ENCODE results near the gene TDRD10. TPM values are rescaled to one million over a fixed set of nuclear protein-coding genes. Genes with fewer than 3 reads are reported as not detected.

The TDRD10 gene, protein sequence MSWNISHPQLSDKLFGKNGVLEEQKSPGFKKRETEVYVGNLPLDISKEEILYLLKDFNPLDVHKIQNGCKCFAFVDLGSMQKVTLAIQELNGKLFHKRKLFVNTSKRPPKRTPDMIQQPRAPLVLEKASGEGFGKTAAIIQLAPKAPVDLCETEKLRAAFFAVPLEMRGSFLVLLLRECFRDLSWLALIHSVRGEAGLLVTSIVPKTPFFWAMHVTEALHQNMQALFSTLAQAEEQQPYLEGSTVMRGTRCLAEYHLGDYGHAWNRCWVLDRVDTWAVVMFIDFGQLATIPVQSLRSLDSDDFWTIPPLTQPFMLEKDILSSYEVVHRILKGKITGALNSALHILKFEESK
- total RNA-seq = 2.9 and 4.8 TPM in 2 replicates

DNA sequence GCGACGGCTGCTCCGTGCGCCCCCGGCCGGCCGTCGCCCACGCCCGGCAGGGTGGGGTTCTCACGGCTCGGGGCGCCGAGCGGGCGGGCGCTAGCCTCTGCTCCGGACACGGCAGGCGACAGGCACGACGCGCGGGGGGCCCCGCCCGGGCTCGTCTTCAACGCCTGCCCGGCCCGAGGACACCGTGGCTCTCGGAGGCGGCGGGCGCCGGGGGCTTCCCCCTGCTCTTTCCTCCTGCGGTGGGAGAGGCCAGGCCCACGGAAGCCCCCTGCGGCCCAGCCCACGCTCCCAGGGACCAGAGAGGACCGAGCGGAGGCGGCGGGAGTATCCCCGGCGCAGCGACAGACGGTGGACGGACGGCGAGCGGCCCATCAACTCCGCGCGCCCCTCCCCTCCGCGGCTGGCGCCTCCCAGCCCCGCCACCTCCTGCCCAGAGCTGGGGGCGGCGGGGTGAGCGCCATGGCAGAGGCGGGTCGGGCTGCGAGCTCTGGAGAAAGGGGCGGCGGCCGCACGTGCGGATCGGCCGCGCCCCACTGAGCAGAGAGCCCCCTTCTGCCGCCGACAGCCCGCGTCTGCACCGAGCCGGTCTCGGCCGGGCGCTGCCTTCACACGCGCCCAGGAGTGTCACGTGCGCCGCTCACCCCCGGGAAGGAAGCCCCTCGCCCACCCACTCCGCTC is at the start of gene TDRD10, which contains the start of gene SHE:
TDRD10 (plus strand) TSS at position 154 of the 678 bp plus-strand sequence. CDS start 4,685 bp downstream, outside the sequence.
SHE (minus strand) TSS at position 347 of the 678 bp plus-strand sequence. CDS start 386 bp downstream, outside the sequence.

DNA sequence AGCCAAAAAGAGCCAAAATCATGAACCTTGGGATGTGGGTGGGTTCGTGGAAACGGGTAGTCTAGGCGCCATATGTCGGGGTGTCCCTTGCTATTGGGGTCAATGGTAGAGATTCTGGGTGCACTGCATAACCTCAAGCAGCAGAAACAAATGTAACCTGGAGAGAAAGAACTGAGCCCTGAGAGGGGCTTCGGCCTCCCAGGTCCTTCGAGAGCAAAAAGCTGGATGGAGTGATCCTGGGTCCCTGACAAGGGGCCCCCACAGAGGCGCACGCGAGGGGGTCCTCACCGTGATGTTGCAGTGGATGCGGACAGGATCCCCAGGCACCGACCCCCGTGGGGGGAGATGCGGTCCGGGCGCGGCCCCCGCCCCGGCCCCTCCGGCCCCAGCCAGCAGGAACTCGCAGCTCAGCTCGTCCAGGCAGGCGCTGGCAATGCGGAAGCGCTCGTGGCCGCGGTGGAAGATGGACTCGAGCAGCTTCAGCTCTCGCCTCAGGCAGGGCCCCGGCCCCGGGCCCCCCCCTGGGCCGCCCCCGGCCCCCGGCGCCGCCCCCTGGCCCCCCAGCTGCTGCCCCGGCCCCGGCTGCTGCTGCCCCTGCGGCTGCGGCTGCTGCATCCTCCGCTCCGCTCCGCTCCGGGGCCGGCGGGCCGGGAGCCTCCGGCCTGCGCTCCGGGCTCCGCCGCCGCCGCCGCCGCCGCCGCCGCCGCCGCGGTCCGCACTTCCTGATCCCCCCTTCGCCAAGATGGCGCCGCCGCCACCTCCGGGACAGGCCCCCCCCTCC is 56.1 kb downstream of the TDRD10 start, which contains the start of gene UBE2Q1:
UBE2Q1 (minus strand) TSS at position 724 of the 781 bp plus-strand sequence; CDS start at position 615, 109 bp downstream.

DNA sequence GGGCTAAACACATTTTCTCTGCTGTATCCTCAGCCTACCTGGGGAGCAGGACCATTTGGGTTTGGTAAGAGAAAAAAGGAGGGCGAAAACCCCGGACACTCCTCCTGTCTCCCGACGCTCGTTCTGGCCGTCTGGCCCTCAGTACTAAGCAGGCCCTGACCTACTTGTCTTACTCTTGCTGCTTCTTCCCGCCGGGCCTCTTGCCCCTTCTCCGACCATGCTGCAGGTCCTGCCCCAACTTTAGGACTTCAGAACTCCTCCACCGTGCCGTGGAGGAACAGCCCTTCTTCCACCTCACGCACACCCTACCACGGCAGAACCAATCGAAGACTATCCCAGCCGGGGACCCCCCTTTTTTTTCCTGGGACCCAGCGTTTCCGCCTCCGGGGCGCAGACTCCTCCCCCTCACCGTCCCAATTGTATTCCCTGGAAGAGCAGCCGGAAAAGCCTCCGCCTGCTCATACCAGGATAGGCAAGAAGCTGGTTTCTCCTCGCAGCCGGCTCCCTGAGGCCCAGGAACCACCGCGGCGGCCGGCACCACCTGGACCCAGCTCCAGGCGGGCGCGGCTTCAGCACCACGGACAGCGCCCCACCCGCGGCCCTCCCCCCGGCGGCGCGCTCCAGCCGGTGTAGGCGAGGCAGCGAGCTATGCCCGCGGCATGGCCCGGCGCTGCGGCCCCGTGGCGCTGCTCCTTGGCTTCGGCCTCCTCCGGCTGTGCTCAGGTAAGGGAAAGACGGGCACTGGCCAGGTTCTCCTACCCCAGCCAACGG is 65.6 kb downstream of the TDRD10 start, which contains the start of gene CHRNB2:
CHRNB2 (plus strand) TSS at position 393 of the 771 bp plus-strand sequence; CDS start at position 660, 267 bp downstream.

Other genes starting within 250 kb of the TDRD10 start
- 116 and 120 TPM in 2 replicates for gene HAX1, start 229.6 kb upstream of the TDRD10 start, total RNA-seq
- gene AQP10, start 181.1 kb upstream of the TDRD10 start, total RNA-seq = 0.65 TPM in 1 of 2 replicates, not detected in the other
- 82.0 and 84.5 TPM in 2 replicates for gene ATP8B2, start 176.7 kb upstream of the TDRD10 start, total RNA-seq
- gene IL6R, start 96.9 kb upstream of the TDRD10 start, total RNA-seq = 6.9 and 8.5 TPM in 2 replicates
- gene SHE, start 193 bp downstream of the TDRD10 start, total RNA-seq = 66.0 and 81.9 TPM in 2 replicates
- gene UBE2Q1, start 56.4 kb downstream of the TDRD10 start, total RNA-seq = 45.5 and 47.0 TPM in 2 replicates
- gene CHRNB2, start 65.6 kb downstream of the TDRD10 start, total RNA-seq = under 0.01 TPM in 1 of 2 replicates, not detected in the other
- 126 and 133 TPM in 2 replicates for gene ADAR, start 106.0 kb downstream of the TDRD10 start, total RNA-seq